Right hindlimb (tissue), 1 donor: ENCODE measurements around the gene CROCC.
A peak's percentile ranks its signal among the peaks of the same experiment; 100 is the strongest.

Experiments used
- DNase-seq: peaks from one replicate; pipeline ENCODE4 v3.0.0-alpha.2; 2018

CROCC gene

GRCh38 chr1:16969651-16970050 is 47.9 kb downstream of the CROCC start:
- DNase-seq = no peak

- no peak for DNase-seq
These were observed 48.6 kb downstream of the CROCC start for GRCh38 chr1:16970132-16970910.

DNA sequence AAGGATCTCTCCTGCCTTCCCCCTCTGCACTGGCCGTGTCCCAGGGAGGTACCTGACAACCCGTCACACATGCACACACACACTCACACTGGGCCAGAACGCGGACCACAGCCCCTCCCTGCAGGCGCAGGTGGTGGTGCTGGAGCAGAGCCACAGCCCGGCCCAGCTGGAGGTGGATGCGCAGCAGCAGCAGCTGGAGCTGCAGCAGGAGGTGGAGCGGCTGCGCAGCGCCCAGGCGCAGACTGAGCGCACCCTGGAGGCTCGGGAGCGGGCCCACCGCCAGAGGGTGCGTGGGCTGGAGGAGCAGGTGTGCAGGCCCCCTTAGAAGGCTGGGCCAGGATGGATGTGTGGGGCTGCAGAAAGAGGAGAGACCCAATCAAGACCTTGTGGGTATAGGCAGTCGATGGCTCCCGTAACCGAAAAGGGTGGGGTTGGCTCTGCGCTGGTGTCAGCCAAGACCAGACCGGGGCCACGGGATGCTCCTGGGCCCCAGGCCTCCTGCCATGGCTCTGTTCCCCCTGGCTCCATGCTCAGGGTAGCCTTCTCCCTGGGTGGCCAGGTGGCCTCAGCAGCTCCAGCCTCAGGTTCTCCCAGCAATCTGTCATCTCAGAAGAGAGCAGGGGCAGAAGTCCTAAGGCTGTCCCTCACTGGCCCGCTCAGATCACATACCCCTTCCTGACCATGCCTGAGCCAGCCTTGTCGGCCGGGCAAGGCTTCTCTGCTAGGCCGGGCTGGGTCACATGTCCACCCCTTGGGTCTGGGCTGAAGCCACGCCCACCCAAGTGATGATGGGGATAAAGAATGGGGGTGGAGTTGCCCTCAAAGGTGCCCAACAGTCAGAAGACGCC is 49.8 kb downstream of the CROCC start:
- peak; percentile 70 for DNase-seq

DNA sequence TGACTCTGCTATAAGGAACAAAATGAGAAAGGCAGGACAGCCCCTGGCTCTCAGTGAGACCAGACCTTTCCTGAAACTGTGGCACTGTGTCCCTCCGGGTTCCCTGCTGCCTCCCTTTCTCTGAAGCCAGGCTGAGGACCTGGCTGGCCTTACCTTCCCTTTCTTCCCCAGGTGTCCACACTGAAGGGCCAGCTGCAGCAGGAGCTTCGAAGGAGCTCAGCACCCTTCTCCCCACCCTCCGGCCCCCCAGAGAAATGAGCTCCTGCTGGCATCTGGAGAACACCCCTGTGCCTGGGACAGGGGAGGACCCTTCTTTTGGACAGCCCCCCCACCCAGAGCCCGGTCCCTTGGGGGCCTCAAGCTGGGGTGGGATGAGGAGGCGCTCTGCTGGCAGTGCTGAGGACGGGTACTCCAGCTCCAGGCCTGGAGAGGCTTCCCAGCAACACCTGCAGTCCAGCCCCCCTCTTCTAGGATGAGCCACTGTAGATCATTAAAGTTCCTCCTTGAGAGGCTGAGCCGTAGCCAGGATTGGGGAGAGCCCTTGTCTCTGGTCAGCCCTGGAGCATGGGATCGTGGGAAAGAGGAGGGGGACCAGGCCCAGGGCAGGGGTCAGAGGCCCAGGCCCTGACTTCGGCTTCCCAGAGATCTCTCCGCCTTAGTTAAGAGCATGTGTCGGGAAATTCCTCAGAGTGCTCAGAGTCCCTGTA is 50.6 kb downstream of the CROCC start:
- no peak for DNase-seq

- no peak for DNase-seq
These were observed 51.5 kb downstream of the CROCC start for GRCh38 chr1:16973215-16973614.

DNA sequence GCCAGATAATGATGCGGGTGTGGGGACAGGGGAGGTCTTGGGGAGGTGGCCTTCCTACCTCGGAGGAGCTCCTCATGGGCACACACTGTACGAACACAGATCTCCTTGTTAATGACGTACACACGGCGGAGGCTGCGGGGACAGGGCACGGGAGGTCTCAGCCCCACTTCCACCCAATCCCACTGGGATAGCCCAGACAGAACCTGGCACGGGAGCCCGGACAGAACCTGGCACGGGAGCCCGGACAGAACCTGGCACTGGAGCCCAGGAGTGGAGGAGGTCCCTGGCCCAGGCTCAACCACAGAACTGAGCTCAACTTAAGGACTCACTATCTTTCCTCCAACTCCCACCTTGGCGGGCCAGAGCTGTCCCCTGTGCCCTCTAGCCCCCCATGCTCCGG is 53.5 kb downstream of the CROCC start:
- DNase-seq = no peak

DNA sequence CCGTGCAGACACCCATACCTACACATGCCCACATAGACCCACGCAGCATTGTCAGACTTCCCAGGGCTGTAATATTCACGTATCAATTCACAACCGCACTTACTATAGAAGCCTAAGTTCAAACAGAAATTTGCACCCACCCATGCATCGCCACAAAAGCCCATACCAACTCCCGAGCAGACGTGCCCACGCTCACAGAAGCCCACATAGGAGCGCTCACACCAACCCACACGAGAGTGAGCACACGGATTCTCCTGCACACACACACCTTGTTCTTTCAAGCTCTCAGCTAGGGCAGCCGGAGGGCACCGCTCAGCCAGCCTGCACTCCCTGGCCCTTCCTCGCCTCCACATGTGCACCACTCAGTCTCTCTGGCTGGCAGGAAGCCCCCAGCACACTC is 54.1 kb downstream of the CROCC start:
- no peak for DNase-seq

DNA sequence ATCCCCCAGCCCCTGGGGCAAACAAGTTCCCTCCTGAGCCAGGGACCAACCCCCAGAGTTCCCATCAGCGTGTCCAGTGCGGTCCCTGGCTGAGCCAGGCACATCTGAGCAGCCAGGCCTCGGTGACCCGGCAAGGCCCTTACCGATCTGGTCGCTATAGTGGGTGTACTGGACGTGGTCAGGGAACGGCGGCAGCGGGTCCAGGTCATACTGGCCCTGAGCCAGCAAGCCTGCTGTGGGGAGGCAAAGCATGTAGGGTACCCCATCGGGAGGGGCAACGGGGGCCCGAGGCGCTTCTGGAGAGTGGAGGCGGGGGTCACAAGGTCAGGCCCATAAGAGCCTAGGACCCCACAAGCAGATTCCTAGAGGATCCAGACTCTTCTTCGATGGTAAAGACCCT is 55.2 kb downstream of the CROCC start:
- DNase-seq = no peak

- DNase-seq = no peak
These were observed 55.6 kb downstream of the CROCC start for GRCh38 chr1:16977377-16977776.

GRCh38 chr1:16978139-16978538 is 56.4 kb downstream of the CROCC start:
- DNase-seq = no peak

GRCh38 chr1:16978567-16979474 is 57.1 kb downstream of the CROCC start:
- peak; percentile 71 for DNase-seq

GRCh38 chr1:16979475-16980327 is 58.0 kb downstream of the CROCC start:
- DNase-seq = peak; percentile 64

- peak; percentile 78 for DNase-seq
These were observed 58.9 kb downstream of the CROCC start, which contains the start of gene MFAP2 for GRCh38 chr1:16980473-16981268. MFAP2 (minus strand) TSS chr1:16980620; CDS start chr1:16978273, 2,347 bp downstream.

DNA sequence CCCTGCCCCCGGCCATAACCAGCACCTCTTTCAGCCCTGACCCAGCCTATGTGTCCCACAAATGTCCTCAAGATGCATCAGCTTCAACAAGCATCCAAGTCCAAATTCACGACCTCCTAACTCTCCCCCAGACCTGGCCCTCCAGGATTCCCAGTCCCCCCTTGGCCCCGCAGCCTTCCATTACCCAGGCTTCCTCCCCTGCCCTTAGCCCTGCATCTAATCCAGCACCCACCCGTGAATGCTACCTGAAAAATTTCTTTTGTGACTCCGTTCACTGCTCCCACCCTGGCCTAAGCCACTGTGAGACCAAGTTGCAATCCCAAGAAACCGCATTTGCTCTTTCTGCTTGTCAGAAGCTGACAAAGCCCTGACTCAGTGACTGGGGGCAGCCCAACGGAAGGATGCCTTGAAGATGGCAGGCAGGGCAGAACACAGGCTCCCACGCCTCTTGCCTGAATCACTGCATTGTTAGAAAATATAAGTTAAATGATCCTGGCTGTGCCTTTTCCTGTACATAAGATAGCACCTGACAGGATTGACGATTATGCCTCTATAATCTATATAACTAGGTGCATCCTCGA is 59.6 kb downstream of the CROCC start:
- DNase-seq = no peak

DNA sequence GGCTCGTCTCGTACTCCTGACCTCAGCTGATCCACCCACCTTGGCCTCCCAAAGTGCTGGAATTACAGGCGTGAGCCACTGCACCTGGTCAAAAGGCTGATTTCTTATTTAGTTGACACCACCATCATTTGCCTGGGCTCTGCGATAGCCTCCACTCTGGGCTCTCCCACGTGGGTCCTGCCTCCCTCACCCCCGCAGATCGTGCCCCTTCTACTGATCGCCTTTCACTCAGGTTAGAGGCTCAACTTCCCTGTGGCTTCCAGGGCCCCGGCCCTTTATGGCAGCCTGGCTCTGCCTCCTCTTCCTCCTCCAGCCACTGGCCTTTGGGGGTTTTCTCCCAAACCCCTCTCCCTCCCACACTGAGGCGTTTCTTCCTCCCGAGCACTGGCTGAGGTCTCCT is 61.2 kb downstream of the CROCC start:
- DNase-seq = no peak

- DNase-seq = no peak
These were observed 61.9 kb downstream of the CROCC start for GRCh38 chr1:16983649-16984048.

- peak; percentile 87 for DNase-seq
These were observed 63.0 kb downstream of the CROCC start for GRCh38 chr1:16984717-16985116.

- DNase-seq = no peak
These were observed 64.4 kb downstream of the CROCC start for GRCh38 chr1:16986113-16986512.

DNA sequence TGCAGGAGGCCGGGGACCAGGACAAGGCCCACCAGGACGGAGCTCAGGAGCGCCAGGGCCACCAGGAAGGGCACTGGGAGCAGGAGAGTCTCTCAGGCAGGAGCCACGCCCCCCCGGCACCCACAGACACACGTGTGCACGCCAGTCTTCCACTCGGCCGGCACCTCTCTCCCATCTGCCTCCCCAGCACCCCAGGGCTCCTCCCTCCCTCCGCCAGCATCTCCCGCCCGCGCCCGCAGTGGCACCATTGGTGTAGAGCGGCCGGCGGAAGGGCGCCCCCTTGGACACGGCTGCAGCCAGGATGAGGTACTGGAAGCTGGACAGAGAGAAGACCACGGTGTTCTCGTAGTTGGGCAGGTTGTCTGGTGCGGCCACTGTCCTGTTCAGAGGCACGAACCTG is 64.8 kb downstream of the CROCC start:
- no peak for DNase-seq

DNA sequence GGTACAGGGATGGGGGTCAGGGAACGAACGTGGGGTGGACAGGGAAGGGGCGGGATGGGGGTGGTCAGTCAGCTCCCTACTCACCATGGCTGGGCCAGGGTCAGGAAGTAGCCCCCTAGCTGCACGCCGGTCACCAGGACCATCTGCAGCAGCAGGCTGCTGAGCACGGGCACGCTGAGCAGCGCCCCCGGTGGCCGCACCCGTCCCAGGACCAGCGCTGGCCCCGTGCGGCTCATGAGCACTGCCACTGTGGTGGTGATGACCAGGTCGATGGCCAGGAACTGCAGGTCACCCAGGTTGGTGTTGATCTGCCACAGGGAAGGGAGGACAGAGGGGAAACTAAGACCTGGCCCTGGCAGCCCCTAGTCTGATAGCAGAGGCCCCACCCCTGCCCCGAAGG is 65.2 kb downstream of the CROCC start:
- no peak for DNase-seq
